ENCODE data around the gene DUSP6. TPM values are rescaled to one million over a fixed set of nuclear protein-coding genes. Genes with fewer than 3 reads are reported as not detected.

The DUSP6 gene, protein sequence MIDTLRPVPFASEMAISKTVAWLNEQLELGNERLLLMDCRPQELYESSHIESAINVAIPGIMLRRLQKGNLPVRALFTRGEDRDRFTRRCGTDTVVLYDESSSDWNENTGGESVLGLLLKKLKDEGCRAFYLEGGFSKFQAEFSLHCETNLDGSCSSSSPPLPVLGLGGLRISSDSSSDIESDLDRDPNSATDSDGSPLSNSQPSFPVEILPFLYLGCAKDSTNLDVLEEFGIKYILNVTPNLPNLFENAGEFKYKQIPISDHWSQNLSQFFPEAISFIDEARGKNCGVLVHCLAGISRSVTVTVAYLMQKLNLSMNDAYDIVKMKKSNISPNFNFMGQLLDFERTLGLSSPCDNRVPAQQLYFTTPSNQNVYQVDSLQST
- 58.1 and 88.6 TPM in 2 replicates for total RNA-seq

GRCh38 chr12:89352492-89353187 lies at the start of gene DUSP6:
TSS of gene DUSP6 (minus strand) at chr12:89352501. CDS start at chr12:89352039, 462 bp downstream.

Other genes starting within 250 kb of the DUSP6 start
- gene GALNT4, start 172.3 kb upstream of the DUSP6 start, total RNA-seq = 13.9 and 15.7 TPM in 2 replicates
- 12.3 and 14.2 TPM in 2 replicates for gene POC1B, start 173.5 kb upstream of the DUSP6 start, total RNA-seq

All from aortic smooth muscle cell (primary cell).